ENCODE results near the gene MYO1H.

- TF ChIP-seq YY1 (IDR thresholded peaks at IDR 0.05; ENCODE audit: insufficient read depth, insufficient read length) (no peak), ZNF274 (IDR thresholded peaks at IDR 0.05; ENCODE audit: low read depth, low read length) (no peak)
These were observed 112.8 kb downstream of the MYO1H start for GRCh38 chr12:109460538-109460937.

All from NT2/D1 (cell line).